Neuronal stem cell (in vitro differentiated cells): Measurements from ENCODE around the gene SNF8.

Experiments used
- DNase-seq: peaks from one replicate; pipeline ENCODE4 v3.0.0-alpha.2; 2013; ENCODE audit warnings: low spot score
- H2AFZ ChIP-seq: one replicate; pipeline ENCODE4 v1.6.1; 2013; ENCODE audit warnings: mild to moderate bottlenecking, low read length, inconsistent platforms
- H2AK5ac ChIP-seq: 2 replicates; pipeline ENCODE4 v1.6.1; 2013; ENCODE audit warnings: low read depth, mild to moderate bottlenecking, inconsistent platforms, low read length, moderate library complexity, mixed read lengths
- H2BK120ac ChIP-seq: 2 replicates; pipeline ENCODE4 v1.6.1; 2013; ENCODE audit warnings: low read depth, mild to moderate bottlenecking, inconsistent platforms, low read length, moderate library complexity, mixed read lengths
- H2BK12ac ChIP-seq: one replicate; pipeline ENCODE4 v1.6.1; 2013; ENCODE audit warnings: low read length, inconsistent platforms
- H2BK15ac ChIP-seq: 2 replicates; pipeline ENCODE4 v1.6.1; 2013; ENCODE audit warnings: mild to moderate bottlenecking, low read length, inconsistent platforms, mixed read lengths
- H2BK5ac ChIP-seq: one replicate; pipeline ENCODE4 v1.6.1; 2013; ENCODE audit warnings: inconsistent platforms, mild to moderate bottlenecking, low read length, moderate library complexity
- H3K14ac ChIP-seq: one replicate; pipeline ENCODE4 v1.6.1; 2013; ENCODE audit warnings: low read length, inconsistent platforms
- H3K18ac ChIP-seq: 2 replicates; pipeline ENCODE4 v1.6.1; 2013; ENCODE audit warnings: low read length, inconsistent platforms
- H3K23ac ChIP-seq: 2 replicates; pipeline ENCODE4 v1.6.1; 2013; ENCODE audit warnings: low read depth, mild to moderate bottlenecking, mixed read lengths, low read length, inconsistent platforms; ENCODE audit not compliant: poor library complexity
- H3K27ac ChIP-seq: replicated peaks from 3 replicates; pipeline ENCODE4 v1.5.1; 2013; ENCODE audit warnings: low read length, inconsistent platforms
- H3K27me3 ChIP-seq, 3 experiments: 2 replicates each; pipeline ENCODE4 v1.6.1; 2013; ENCODE audit warnings: low read length in 3 of 3, mild to moderate bottlenecking in 2 of 3, inconsistent platforms in 1 of 3, low read depth in 1 of 3, mixed read lengths in 1 of 3, moderate library complexity in 1 of 3; ENCODE audit not compliant: control insufficient read depth in 3 of 3, insufficient read depth in 3 of 3
- H3K36me3 ChIP-seq, 2 donors: replicated peaks in 1 of 2; 2 replicates each; pipeline ENCODE4 v1.6.1; 2013; ENCODE audit warnings: low read length in 2 of 2; ENCODE audit not compliant: control insufficient read depth in 2 of 2, insufficient read depth in 2 of 2
- H3K4ac ChIP-seq: 2 replicates; pipeline ENCODE4 v1.6.1; 2013; ENCODE audit warnings: inconsistent platforms, mild to moderate bottlenecking, low read length, moderate library complexity
- H3K4me1 ChIP-seq, 2 donors: 1 replicate in 1 of 2; 2 replicates in 1 of 2; pipeline ENCODE4 v1.6.1; 2013; ENCODE audit warnings: low read length in 2 of 2, low read depth in 1 of 2; ENCODE audit not compliant: control insufficient read depth in 2 of 2, insufficient read depth in 1 of 2
- H3K4me2 ChIP-seq: one replicate; pipeline ENCODE4 v1.6.1; 2013; ENCODE audit warnings: mild to moderate bottlenecking, low read length, inconsistent platforms; ENCODE audit not compliant: insufficient read depth, poor library complexity, severe bottlenecking
- H3K4me3 ChIP-seq, 2 donors: 2 replicates each; pipeline ENCODE4 v1.5.1; 2013; ENCODE audit warnings: low read length in 2 of 2, mild to moderate bottlenecking in 2 of 2, inconsistent platforms in 1 of 2, moderate library complexity in 1 of 2
- H3K79me1 ChIP-seq: one replicate; pipeline ENCODE4 v1.6.1; 2013; ENCODE audit warnings: low read depth, mild to moderate bottlenecking, inconsistent platforms, low read length, moderate library complexity
- H3K9ac ChIP-seq: one replicate; pipeline ENCODE4 v1.6.1; 2013; ENCODE audit warnings: mild to moderate bottlenecking, low read depth, low read length, inconsistent platforms; ENCODE audit not compliant: poor library complexity
- H3K9me3 ChIP-seq, 2 donors: replicated peaks in 1 of 2; 2 replicates each; pipeline versions ENCODE3 to v1.6.1; 2013; ENCODE audit warnings: low read length in 2 of 2, mild to moderate bottlenecking in 2 of 2, inconsistent platforms in 1 of 2, low read depth in 1 of 2, mixed read lengths in 1 of 2, moderate library complexity in 1 of 2; ENCODE audit not compliant: control insufficient read depth in 2 of 2, insufficient read depth in 1 of 2
- H4K8ac ChIP-seq: one replicate; pipeline ENCODE4 v1.6.1; 2013; ENCODE audit warnings: low read depth, mild to moderate bottlenecking, inconsistent platforms, low read length, moderate library complexity
- H4K91ac ChIP-seq: one replicate; pipeline ENCODE4 v1.6.1; 2013; ENCODE audit warnings: low read length, low read depth, mild to moderate bottlenecking, inconsistent platforms; ENCODE audit not compliant: poor library complexity
- whole genome bisulfite sequencing, 2 donors: extraction: QIAGEN DNeasy Blood & Tissue Kit; methylation state at CpG; one replicate each; pipeline ENCODE4 v1.1.7; 2013; ENCODE audit warnings: missing lambda C conversion rate in 2 of 2, mixed read lengths in 1 of 2; ENCODE audit not compliant: insufficient read length in 2 of 2, insufficient replicate concordance in 1 of 2; ENCODE audit errors: extremely low coverage in 2 of 2; 5-methylcytosine and 5-hydroxymethylcytosine counted together

Gene SNF8

GRCh38 chr17:48961516-48962233 lies 17.0 kb upstream of the SNF8 start:
- Histone ChIP-seq H4K91ac (no peak overlapping the region), H2BK120ac (no peak overlapping the region), H3K79me1 (no peaks in the 10 kb centered on the region), H2BK12ac (no peak overlapping the region), H3K27me3 (peaks cover 0 to 3% (median 0%) of the 10 kb centered on the region in 3 experiments), H2AK5ac (no peak overlapping the region), H2AFZ (peak overlapping the region; percentile 85), H3K36me3 (no peaks in the 10 kb centered on the region), H3K27ac (no peak overlapping the region), H3K23ac (no peak overlapping the region), H2BK15ac (no peak overlapping the region), H3K4me3 (no peak overlapping the region), H3K9ac (no peak overlapping the region), H3K18ac (no peak overlapping the region), H3K4ac (no peak overlapping the region), H3K4me2 (no peak overlapping the region), H3K4me1 (peaks cover 10 to 18% of the 10 kb centered on the region in 2 donors), H3K9me3 (no peaks in the 10 kb centered on the region), H4K8ac (no peak overlapping the region), H3K14ac (no peak overlapping the region), H2BK5ac (no peak overlapping the region)
- DNase-seq = no peak
- WGBS, 2 donors = no CpG with 5 or more reads among the region's 10 CpGs

GRCh38 chr17:48960834-48961515 lies 16.3 kb upstream of the SNF8 start:
- no peak overlapping the region for H3K27ac ChIP-seq
- H3K9me3 ChIP-seq = no peaks in the 10 kb centered on the region
- H3K9ac ChIP-seq = no peak overlapping the region
- no peak overlapping the region for H2AK5ac ChIP-seq
- no peak overlapping the region for H3K4ac ChIP-seq
- H3K27me3 ChIP-seq = peaks cover 0 to 3% (median 0%) of the 10 kb centered on the region in 3 experiments
- no peak overlapping the region for H3K14ac ChIP-seq
- no peaks in the 10 kb centered on the region for H3K79me1 ChIP-seq
- no peaks in the 10 kb centered on the region for H3K36me3 ChIP-seq
- peak overlapping the region; percentile 85 for H2AFZ ChIP-seq
- no peak overlapping the region for H2BK120ac ChIP-seq
- no peak overlapping the region for H4K8ac ChIP-seq
- H2BK12ac ChIP-seq = no peak overlapping the region
- H2BK5ac ChIP-seq = no peak overlapping the region
- H2BK15ac ChIP-seq = no peak overlapping the region
- DNase-seq = no peak
- WGBS, 2 donors = no CpG with 5 or more reads among the region's 11 CpGs
- no peak overlapping the region for H3K4me3 ChIP-seq
- H3K18ac ChIP-seq = peak overlapping the region; percentile 68
- H3K4me2 ChIP-seq = no peak overlapping the region
- H4K91ac ChIP-seq = no peak overlapping the region
- H3K4me1 ChIP-seq = peaks cover 10 to 18% of the 10 kb centered on the region in 2 donors
- H3K23ac ChIP-seq = no peak overlapping the region

- no peak overlapping the region for H2BK12ac ChIP-seq
- no peak overlapping the region for H4K91ac ChIP-seq
- no peak overlapping the region for H2BK5ac ChIP-seq
- H3K4me1 ChIP-seq = peaks cover 3 to 9% of the 10 kb centered on the region in 2 donors
- no peak overlapping the region for H3K27ac ChIP-seq
- H3K23ac ChIP-seq = no peak overlapping the region
- H2AFZ ChIP-seq = peak overlapping the region; percentile 66
- no peak overlapping the region for H2BK15ac ChIP-seq
- no peak overlapping the region for H4K8ac ChIP-seq
- no peak overlapping the region for H3K14ac ChIP-seq
- H3K4ac ChIP-seq = no peak overlapping the region
- no peaks in the 10 kb centered on the region for H3K36me3 ChIP-seq
- no peaks in the 10 kb centered on the region for H3K27me3 ChIP-seq
- H2BK120ac ChIP-seq = no peak overlapping the region
- no peak overlapping the region for H3K4me3 ChIP-seq
- WGBS, 2 donors = no CpG with 5 or more reads among the region's 7 CpGs
- no peak overlapping the region for H2AK5ac ChIP-seq
- H3K79me1 ChIP-seq = no peaks in the 10 kb centered on the region
- no peak overlapping the region for H3K9ac ChIP-seq
- no peak overlapping the region for H3K18ac ChIP-seq
- H3K4me2 ChIP-seq = no peak overlapping the region
- H3K9me3 ChIP-seq = no peaks in the 10 kb centered on the region
- DNase-seq = peak; percentile 32
Measured at GRCh38 chr17:48954300-48954755, 9.7 kb upstream of the SNF8 start.

- Histone ChIP-seq H2BK12ac (no peak overlapping the region), H3K23ac (no peak overlapping the region), H3K36me3 (no peaks in the 10 kb centered on the region), H4K8ac (no peak overlapping the region), H3K79me1 (no peaks in the 10 kb centered on the region), H3K27me3 (no peaks in the 10 kb centered on the region), H3K4me2 (no peak overlapping the region), H2BK120ac (no peak overlapping the region), H3K4me3 (no peak overlapping the region), H3K9me3 (no peaks in the 10 kb centered on the region), H4K91ac (no peak overlapping the region), H2AK5ac (no peak overlapping the region), H2BK15ac (no peak overlapping the region), H2AFZ (peak overlapping the region; percentile 78), H3K9ac (no peak overlapping the region), H3K14ac (no peak overlapping the region), H3K4me1 (peaks cover 3 to 9% of the 10 kb centered on the region in 2 donors), H3K4ac (no peak overlapping the region), H3K27ac (no peak overlapping the region), H3K18ac (no peak overlapping the region), H2BK5ac (no peak overlapping the region)
- no peak for DNase-seq
- WGBS, 2 donors = no CpG with 5 or more reads among the region's 5 CpGs
Measured at GRCh38 chr17:48952904-48953303, 8.3 kb upstream of the SNF8 start.
